Fibroblast of skin of left quadriceps (primary cell): Measurements from ENCODE around the gene PRKD3.
A peak's percentile ranks its signal among the peaks of the same experiment; 100 is the strongest.

Experiments
- DNase-seq, 2 experiments: peaks; one replicate each; pipeline ENCODE4 v3.0.0-alpha.2; 2013; ENCODE audit warnings: low read depth in 2 of 2

PRKD3 gene

GRCh38 chr2:37343537-37344434, 19.2 kb upstream of the PRKD3 start:
- DNase-seq, result peak in 1 of 2 experiments; percentile 37

- DNase-seq, result no peak
Observed at GRCh38 chr2:37342591-37343220, 18.1 kb upstream of the PRKD3 start.

GRCh38 chr2:37340637-37341036, 16.0 kb upstream of the PRKD3 start:
- DNase-seq, result no peak

- no peak for DNase-seq
Observed at GRCh38 chr2:37338933-37339332, 14.3 kb upstream of the PRKD3 start.

GRCh38 chr2:37337620-37338280, 13.1 kb upstream of the PRKD3 start:
- DNase-seq, result peak; percentile 40 to 48

- no peak for DNase-seq
Observed at GRCh38 chr2:37335604-37336003, 11.0 kb upstream of the PRKD3 start.

- DNase-seq, result no peak
Observed at GRCh38 chr2:37333256-37333655, 8.6 kb upstream of the PRKD3 start.

- DNase-seq, result no peak
Observed at GRCh38 chr2:37332560-37332959, 7.9 kb upstream of the PRKD3 start.

GRCh38 chr2:37330681-37331080, 6.0 kb upstream of the PRKD3 start:
- DNase-seq, result no peak

- DNase-seq, result no peak
Observed at GRCh38 chr2:37326866-37327634, 2.4 kb upstream of the PRKD3 start.

- peak in 1 of 2 experiments; percentile 52 for DNase-seq
Observed at GRCh38 chr2:37326285-37326684, 1.7 kb upstream of the PRKD3 start.

- no peak for DNase-seq
Observed at GRCh38 chr2:37325625-37326071, 1.0 kb upstream of the PRKD3 start.

GRCh38 chr2:37324536-37324785, 172 bp downstream of the PRKD3 start:
- DNase-seq, result peak in 1 of 2 experiments; percentile 54

GRCh38 chr2:37323781-37324535, 675 bp downstream of the PRKD3 start:
- no peak for DNase-seq

- DNase-seq, result no peak
Observed at GRCh38 chr2:37323176-37323780, 1.4 kb downstream of the PRKD3 start.

GRCh38 chr2:37322368-37322767, 2.3 kb downstream of the PRKD3 start:
- peak in 1 of 2 experiments; percentile 23 for DNase-seq

GRCh38 chr2:37321029-37321682, 3.5 kb downstream of the PRKD3 start:
- DNase-seq, result no peak

GRCh38 chr2:37319754-37320609, 4.7 kb downstream of the PRKD3 start:
- DNase-seq, result no peak

- DNase-seq, result peak; percentile 43 to 51
Observed at GRCh38 chr2:37318401-37318800, 6.2 kb downstream of the PRKD3 start.
